T-helper 1 cell (primary cell): Measurements from ENCODE around the gene C19orf25.
A peak's percentile ranks its signal among the peaks of the same experiment; 100 is the strongest.
"Not testable (repeated sequence)": the region's sequence is repeated elsewhere in the genome, so short reads cannot be mapped to it uniquely, and the experiment has no call there.

ENCODE experiments used
- DNase-seq, 5 donors: peaks; one replicate each; pipeline ENCODE4 v3.0.0-alpha.2; 2012 to 2020
- total RNA-seq, 4 donors: gene quantifications; one replicate each; lab custom pipeline; 2026; lab: John Stamatoyannopoulos, UW

Gene C19orf25
- total RNA-seq = 17.0 to 26.1 (median 20.7) reads per million in 4 donors

GRCh38 chr19:1478934-1479707, at the start of gene C19orf25:
Gene C19orf25, minus strand, starts transcription at chr19:1479215. Its CDS starts 312 bp downstream, at chr19:1478903.
- DNase-seq = peak; percentile 77 to 96 (median 85)

DNA sequence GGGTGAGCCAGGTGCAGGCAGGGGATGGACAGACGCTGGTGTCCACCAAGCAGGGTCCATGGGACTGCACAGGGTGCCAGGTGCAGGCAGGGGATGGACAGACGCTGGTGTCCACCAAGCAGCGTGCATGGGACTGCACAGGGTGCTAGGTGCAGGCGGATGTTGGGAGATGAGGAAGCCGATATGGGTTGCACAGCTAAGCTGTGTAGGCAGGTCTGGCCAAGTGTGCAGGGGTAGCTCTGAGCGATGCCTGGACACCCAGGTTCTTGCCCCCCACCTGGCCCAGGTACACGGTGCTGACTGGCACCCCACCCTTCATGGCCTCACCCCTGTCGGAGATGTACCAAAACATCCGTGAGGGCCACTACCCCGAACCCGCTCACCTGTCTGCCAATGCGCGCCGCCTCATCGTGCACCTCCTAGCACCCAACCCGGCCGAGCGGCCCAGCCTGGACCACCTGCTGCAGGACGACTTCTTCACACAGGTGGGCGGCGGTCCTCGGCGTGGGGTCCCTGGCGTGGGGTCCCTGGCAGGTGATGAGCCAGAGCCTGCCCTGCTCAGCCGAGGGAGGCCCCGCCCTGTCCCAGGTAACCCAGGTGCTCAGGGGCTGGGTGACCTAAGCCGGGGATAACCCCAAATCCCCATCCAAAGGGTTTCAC, 48.8 kb upstream of the C19orf25 start:
- no peak for DNase-seq

DNA sequence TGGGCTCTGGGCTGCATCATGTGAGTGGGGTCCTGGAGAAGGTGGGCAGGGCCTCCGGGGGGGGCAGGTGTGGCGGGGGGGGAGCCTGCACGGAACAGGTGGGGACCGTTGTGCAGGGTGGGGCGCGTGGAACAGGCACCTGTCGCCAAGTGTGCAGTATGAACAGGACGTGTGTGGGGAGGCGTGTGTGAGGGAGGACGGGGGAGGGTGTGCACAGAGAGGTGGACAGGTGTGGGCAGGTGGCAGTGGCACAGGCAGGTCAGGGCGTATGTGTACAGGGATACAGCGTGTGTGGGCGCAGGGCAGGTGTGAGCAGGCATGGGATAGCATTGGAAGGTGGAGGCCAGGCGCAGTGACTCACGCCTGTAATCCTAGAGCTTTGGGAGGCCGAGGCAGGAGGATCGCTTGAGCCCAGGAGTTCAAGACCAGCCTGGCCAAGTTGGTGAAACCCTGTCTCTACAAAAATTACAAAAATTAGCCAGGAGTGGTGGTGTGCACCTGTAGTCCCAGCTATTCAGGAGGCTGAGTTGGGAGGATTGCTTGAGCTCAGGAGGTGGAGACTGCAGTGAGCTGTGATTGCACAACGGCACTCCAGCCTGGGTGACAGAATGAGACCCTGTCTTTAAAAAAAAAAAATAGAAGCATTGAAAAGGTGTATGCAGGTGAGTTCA, 48.1 kb upstream of the C19orf25 start:
- DNase-seq = no peak

- no peak for DNase-seq
Measured at GRCh38 chr19:1526066-1526778, 47.2 kb upstream of the C19orf25 start.

GRCh38 chr19:1525343-1525742, 46.3 kb upstream of the C19orf25 start:
- no peak for DNase-seq

GRCh38 chr19:1524972-1525325, 45.9 kb upstream of the C19orf25 start:
- DNase-seq = no peak

GRCh38 chr19:1524287-1524971, 45.4 kb upstream of the C19orf25 start:
- no peak for DNase-seq

DNA sequence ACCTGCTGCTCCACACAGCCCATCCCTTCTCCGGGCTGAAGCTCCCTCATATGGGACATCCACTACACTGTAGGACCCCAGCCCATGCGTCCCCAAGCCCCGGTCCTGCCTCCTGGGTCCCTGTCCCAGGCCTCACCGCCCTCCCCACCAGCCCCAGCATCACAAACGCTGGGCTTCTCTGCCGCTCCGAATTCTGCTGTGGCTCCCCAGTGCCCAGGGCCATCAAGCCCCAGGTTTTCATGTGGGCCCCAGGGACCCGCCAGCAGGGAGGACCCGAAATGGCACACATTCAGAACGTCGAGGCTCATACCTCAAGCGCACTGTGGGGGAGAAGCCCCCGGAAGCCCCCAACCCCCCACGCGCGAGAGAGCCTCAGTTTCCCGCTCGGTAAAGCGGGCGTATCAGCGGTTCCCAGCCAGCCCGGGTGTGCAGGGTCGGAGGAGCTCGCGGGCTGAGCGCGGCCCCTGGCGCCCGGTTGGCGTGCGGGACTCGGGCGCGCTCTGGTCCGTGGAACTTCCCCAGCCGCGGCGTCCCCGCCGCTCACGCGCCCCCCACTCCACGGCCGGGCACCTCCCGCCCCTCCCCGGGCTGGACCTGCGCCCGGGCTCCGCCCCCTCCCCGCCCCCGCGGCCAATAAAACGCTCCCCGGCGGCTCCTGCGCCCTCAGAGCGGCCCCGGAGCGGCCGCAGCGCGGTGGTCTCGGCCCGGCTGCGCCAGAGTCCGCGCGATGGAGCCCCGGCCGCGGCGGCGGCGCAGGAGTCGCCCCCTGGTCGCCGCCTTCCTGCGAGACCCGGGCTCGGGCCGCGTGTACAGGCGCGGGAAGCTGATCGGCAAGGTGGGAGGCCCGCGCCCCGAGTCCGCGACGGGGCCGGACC, 44.6 kb upstream of the C19orf25 start, which contains the start of gene PLK5:
PLK5 (plus strand) TSS at position 666 of the 875 bp plus-strand sequence. CDS start 2,920 bp downstream, outside the sequence.
- DNase-seq = no peak

DNA sequence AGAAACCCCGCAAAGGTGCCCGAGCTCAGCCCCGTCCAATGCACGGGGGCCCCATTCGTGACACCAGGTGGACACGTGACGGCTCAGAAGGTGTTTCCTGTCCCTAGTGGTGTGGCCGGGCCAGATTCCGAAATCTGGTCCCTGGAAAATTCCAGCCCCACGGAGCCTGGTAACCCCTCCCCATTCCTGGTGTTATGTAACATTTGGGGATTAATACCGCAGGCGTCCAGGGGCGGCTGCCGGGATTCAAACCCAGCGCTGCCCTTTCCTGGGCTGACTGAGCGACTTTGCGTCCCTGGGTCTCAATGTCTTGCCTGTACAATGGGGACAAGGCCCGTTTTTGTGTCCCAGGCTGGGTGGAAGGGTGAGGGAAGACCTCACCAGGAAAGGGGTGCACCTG, 43.8 kb upstream of the C19orf25 start:
- no peak for DNase-seq

- no peak for DNase-seq
Measured at GRCh38 chr19:1522061-1522460, 43.0 kb upstream of the C19orf25 start.

DNA sequence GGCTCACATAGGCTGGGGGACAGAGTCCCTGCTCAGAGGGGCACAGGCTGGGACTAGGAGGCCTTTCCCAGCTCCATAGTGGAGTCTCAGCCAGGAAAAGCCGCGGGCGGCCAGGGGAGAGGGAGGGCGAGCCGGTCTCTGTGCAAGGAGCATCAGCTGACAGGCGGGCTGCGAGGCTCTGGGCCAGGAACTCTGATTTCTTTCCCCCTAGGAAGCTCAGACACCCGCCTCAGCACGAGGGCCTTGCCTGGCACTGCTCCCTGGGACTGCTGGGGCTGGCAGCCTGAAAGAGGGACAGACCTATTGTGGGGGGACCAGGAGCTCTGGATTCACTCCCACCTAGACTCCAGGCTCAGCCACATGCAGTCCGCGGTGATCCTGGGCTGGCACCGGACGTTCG, 42.6 kb upstream of the C19orf25 start:
- no peak for DNase-seq

DNA sequence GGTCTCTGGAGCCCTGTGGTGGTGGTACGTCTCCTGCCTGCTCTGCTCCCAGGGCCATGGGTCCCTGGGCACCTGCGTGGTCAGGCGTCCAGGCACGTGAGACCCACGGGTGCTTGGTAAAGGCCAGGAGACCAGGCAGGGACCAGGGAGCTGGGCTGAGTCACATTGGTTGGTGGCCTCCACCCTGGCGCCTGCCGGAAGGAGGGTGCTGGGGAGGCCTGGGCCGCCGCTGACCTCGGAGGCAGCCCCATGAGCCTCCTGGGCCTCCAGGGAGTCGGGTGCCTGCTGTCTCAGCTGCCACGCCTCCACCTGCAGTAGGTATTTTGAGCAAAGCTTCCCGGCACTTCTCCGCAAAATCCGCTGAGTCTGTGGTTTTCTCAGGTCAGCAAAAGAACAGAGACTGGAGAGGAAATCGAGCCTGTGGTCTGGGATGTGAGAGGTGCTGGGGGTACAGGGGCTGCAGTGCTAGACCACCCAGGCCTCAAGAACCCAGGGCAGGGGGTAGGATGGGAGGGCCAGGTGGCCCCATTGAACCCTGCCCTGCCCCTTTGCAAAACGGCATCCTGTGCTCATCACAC, 41.3 kb upstream of the C19orf25 start:
- DNase-seq = no peak

GRCh38 chr19:1519802-1520201, 40.8 kb upstream of the C19orf25 start:
- DNase-seq = not testable (repeated sequence)

DNA sequence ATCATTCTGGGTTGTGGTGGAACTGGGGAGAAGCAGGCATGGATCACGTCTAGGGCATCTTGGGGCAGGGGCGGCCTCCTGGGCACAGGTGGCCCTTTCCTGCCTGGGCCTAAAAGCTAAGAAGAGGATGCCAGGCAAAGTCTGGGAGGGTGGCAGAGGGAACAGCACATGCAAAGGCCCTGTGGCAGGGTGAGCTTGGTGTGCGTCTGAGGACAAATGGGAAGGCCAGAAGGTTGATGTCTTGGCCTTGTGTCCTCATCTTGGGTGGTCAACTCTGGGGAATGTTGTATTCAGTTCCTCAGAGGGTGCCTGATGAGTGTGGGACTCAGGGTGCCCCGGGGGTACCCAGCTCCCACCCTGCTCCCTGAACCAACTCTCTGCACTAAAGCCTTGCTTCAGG, 39.5 kb upstream of the C19orf25 start:
- DNase-seq = no peak

DNA sequence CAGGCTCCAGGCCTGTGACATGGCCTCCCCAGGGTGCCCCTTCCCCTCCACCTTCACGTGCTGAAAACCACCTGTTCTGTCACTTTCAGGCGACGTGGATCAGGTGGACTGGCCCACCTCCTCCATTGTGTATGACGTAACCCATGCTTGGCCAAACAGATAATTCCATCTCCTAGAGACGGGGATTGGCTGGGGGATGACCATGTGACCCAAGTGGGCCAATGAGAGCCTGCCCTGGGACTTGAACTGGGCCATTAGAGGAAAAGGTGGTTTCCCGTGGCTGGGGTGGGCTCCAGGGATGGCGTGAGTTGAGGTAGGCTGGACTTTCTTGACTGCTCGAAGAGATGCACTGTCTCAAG, 37.4 kb upstream of the C19orf25 start:
- no peak for DNase-seq

GRCh38 chr19:1514986-1515721, 36.1 kb upstream of the C19orf25 start:
- DNase-seq = no peak

DNA sequence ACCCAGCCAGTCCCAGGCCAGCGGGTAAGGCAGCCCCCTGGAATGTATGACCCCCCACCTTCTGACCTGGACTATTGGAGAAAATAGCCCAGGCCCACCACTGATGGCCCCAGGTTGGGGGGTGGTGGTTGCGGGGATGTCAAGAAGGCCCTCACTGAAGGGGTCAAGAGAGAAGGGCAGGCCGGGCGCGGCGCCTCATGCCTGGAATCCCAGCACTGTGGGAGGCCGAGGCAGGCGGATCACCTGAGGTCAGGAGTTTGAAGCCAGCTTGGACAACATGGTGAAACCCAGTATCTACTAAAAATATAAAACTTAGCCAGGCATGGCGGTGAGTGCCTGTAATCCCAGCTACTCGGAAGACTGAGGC, 35.3 kb upstream of the C19orf25 start:
- no peak for DNase-seq

- DNase-seq = peak; percentile 34 to 70 (median 53)
Measured at GRCh38 chr19:1513499-1514294, 34.7 kb upstream of the C19orf25 start.
